Measurements from ENCODE around the gene SLC9A3.

SLC9A3 gene

DNA sequence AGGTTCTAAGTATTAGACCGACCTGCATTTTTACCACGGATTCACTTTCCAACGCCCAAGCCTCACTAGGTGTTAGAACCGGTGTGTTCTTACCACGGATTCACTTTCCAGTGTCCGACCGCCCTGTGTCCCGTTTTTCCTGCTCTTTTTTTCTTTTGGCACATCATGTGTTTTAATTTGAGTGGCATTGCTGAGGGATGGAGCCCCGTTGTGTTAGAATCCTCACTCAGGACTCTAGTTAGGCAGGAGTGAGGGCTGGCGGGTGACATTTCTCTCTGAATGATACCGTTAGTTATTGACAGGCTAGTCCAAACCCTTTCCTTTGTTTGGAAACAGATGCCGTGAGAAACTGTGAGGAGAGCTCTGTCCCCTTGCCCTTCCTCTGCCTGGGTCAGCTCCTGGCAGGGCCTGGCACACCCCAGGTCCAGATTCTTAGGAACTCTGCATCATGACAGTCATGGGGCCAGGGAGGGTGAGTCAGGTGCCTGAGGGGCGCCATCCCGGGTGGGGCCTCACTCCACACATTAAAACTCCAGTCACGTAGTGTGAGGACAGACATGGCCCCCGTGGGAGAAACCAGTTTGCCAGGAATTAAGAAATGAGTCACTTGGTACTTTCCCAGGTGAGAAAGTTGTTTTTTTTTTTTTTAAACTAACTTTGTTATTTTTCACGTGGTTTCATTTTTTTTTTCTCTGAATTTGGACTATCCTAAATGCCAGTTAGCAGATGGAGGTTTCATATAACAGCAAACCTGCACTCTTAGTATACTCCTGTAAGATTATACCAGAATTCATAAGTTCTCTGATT lies 65.5 kb downstream of the SLC9A3 start:
- DNase-seq (ENCODE audit: low read depth in 2 of 2): peak; percentile 69 to 70

DNA sequence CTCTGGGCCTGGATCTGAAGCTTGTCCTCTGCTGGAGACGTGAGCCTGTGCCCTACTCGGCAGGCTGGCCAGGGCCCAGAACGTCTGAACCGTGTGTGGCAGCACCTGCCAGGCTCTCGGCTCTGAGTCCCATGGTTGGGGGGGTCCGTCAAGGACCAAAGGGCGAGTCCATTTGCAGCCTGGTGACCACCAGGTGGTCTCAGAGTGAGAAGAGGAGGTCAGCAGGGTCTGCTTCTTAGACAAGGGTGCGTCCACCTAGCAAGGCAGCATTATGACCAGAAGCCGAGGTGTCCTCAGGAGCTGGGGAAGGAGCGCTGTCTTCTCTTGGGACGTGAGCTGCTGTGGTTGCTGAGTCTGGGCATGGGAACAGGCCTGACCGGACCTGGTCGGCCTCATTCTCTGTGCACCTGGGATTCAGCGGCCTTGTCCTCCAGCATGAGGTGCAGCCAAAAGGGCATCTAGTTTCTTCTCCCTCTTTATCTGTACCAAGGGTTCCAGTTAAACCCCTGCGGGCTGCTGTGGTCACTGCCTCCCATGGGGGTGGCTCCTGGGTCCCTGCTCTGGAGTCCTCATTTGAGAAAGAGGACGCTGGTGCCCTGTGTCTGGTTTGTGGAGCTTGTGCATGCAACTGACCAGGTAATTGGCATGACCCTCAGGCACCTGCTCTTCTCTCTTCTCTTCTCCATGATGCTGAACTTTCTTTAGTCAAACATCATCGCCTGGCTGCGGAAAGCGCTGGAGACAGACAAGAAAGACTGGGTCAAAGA lies 66.9 kb downstream of the SLC9A3 start:
- DNase-seq (ENCODE audit: low read depth in 2 of 2): no peak

DNA sequence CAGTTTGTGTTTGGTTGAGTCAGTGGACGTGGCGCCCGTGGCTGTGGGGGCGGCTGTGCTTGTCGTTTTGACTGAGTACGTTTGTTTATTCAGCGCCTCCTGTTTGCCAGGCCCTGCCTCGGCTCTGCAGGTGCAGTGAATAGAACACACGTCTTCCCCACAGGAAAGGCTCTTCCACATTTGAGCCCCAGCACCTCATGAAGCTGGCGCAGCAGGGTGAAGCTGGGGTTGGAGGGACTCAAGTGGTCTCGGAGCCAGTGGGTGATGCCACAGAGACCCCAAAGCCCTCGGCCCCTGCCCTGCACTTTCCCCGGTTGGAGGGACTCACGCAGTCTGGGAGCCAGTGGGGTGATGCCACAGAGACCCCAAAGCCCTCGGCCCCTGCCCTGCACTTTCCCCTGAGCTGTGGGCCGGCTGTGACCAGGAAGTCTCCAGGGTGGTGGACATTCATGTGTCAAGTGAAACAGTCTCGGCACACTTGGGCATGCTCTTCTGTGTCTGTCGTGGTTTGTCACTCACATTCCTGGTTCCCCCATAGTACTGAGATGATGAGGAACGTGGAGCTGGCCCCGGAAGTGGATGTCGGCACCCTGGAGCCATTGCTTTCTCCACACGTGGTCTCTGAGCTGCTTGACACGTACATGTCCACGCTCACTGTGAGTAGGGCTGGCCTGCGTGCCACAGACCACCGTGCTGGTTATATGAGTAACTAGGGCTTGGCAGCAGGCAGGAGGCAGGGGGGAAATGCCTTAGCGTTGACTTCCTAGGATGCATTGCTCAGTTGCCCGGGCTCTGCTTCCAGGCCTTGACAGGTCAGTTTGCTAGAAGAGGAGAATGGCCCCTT lies 67.7 kb downstream of the SLC9A3 start:
- DNase-seq (ENCODE audit: low read depth in 2 of 2): no peak

DNA sequence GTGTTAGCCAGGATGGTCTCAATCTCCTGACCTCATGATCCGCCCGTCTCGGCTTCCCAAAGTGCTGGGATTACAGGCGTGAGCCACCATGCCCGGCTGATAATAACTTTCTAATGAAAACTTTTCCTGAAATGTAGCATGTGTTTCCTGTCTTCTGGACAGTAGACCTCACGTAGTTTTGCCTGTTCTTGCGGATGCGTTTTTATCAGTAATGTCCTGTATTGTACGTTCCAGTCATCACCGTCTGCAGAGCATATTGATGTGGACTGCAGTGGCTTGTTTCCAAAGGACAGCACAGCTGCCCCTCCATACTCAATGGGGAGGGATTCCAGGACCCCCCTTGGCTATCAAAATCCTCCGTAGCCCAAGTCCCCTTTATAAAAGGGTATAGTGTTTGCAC lies 68.4 kb downstream of the SLC9A3 start:
- DNase-seq (ENCODE audit: low read depth in 2 of 2): no peak

- DNase-seq (ENCODE audit: low read depth in 2 of 2): no peak
Measured at GRCh38 chr5:454936-455335, 69.3 kb downstream of the SLC9A3 start.

GRCh38 chr5:453725-454481 lies 70.3 kb downstream of the SLC9A3 start:
- DNase-seq (ENCODE audit: low read depth in 2 of 2): no peak

DNA sequence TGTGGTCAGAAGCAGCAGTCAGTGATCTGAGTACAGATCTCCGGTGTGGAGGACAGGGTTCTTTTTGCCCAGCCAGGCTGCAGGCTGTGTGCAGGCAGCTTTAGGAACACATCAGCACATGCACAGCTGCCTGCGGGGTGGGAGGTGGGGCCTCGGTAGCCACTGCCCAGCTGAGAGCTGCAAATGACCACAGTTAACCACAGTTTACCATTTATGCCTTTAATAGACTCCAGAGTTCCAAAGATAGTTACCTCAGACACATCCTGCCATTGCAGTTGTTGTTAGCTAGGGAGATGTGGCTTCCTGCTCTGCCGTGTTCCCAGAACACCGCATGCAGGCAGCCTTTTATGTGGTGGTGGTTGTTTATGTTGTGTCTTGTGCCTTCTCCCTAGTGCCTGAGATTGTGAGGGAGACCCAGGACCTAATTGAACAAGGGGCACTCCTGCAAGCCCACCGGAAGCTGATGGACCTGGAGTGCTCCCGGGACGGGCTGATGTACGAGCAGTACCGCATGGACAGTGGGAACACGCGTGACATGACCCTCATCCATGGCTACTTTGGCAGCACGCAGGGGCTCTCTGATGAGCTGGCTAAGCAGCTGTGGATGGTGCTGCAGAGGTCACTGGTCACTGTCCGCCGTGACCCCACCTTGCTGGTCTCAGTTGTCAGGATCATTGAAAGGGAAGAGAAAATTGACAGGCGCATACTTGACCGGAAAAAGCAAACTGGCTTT lies 71.1 kb downstream of the SLC9A3 start:
- DNase-seq (ENCODE audit: low read depth in 2 of 2): no peak

DNA sequence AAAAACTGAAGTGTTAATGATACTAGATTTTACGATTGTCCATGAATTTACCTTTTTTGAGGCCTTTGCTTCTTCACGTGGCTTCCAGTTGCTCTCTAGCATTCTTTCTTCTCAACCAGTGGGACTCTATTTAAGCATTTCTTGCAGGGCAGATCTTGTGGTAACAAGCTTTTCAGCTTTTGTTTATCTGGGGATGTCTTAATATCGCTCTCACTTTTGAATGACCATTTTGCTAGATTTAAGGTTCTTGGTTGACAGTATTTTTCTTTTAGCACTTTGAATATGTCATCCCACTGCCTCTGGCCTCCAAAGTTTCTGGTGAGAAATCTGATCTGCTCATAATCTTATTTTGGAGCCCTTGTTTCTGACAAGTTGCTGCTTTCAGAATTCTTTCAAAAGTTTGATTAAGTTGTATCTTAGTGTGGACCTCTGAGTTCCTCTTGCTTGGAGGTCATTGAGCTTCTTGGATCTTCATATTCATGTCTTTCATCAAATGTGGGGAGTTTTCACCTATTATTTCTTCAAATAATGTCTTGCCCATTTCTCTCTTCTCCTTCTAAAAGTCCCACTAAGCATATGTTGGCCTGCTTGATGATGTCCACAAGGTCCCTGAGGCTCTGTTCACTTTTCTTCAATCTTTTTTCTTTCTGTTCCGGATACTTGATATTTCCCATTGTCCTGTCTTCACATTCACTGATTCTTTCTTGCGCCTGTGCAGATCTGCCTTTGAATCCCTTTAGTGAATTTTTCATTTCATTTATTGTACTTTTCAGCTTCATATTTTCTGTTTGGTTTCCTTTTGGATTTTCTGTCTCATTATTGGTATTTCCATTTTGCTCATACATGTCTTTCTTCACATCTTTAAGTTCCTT lies 72.4 kb downstream of the SLC9A3 start:
- DNase-seq (ENCODE audit: low read depth in 2 of 2): no peak

DNA sequence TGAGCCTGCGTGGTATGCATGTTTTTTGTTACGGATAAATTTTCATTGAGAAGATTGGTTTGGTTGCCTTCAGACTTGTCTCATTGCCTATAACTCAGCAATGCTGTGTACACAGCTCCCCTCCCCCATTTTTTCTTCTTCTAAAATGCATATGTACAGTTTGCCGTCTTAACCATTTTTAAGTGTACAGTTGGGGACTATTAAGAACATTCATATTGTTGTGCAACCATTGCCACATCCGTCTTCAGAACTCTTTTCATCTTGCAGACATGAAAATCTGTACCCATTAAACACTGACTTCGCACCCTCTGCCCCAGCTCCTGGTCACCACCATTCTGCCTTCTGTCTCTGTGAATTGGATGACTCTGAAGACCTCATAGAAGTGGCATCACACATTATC lies 75.1 kb downstream of the SLC9A3 start:
- no peak for DNase-seq (ENCODE audit: low read depth in 2 of 2)

GRCh38 chr5:448766-449090 lies 75.5 kb downstream of the SLC9A3 start:
- DNase-seq (ENCODE audit: low read depth in 2 of 2): no peak

DNA sequence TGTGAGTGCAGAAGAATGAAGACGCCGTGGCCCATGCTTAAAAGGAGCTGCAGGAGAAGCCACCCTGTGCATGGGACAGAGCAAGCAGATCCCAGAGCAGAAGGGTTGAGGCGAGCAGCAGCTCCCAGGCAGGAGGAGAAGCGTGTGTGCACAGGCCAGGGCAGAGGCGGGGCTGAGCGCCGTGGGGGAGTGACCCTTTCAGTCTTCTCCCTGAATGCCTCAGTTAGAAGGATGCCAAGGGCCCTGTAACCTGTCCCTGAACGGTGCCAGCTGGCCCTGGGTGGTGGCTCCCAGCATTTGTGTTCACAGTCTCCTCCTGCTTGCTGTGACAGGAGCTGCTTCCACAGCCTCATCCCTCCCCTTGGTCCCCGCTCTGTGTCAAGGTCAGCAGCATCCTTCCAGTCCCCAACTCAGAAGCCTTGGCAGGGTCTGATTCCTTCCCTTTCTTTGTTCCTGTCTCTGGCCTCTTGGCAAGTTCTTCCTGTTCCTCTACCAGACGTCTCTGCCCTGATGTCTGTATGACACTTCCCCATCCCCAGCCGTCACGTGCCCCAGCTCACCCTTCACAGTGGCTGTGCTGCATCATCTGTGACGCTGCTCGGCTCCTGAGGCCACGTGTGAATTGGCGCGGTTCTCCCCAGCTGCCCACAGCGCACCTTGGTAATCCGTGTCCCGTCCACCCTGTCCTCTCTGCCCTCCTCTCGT lies 76.0 kb downstream of the SLC9A3 start:
- no peak for DNase-seq (ENCODE audit: low read depth in 2 of 2)

GRCh38 chr5:447501-447900 lies 76.7 kb downstream of the SLC9A3 start:
- no peak for DNase-seq (ENCODE audit: low read depth in 2 of 2)

DNA sequence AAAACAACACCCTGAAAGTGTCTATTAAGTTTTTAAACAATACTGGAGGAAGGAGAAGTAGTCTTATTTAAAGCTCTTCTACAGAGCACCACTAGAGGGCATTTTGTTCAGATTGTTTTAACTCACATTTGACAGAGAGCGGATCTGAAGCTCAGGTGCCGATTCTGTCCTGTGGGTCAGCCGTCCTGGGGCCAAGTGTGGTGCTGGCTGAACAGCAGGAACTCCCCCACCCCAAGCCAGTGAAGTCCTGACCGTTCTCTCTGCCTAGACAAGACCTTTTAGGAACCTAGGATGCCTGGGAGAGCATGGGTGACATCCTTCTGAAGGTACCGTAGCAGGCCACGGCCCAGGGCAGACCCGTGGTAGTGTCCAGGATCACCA lies 77.4 kb downstream of the SLC9A3 start:
- no peak for DNase-seq (ENCODE audit: low read depth in 2 of 2)

DNA sequence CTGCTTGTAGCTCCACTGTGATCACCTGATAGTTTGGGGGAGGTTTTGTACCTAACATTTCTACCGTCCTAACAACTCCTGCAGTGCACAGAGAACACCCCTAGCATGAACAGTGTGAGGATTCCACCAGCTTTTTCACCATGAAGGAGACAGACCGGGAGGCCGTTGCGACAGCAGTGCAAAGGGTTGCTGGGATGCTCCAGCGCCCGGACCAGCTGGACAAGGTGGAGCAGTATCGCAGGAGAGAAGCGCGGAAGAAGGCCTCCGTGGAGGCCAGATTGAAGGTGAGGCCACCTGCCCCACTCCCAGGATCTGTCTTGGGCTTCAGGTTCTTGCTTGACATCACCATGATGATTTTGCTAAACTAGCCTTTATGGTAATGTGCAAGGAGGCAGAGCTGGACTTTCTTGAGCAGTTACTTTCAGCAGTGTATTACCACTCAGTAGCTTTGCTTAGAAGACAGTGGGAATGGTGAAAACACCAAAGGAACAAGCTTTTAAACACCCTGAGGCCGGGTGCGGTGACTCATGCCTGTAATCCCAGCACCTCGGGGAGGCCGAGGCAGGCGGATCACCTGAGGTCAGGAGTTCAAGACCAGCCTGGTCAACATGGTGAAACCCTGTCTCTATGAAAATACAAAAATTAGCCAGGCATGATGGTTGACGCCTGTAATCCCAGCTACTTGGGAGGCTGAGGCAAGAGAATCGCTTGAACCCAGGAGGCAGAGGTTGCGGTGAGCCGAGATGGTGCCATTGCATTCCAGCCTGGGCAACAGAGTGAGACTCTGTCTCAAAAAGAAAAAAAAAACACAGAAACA lies 78.0 kb downstream of the SLC9A3 start:
- no peak for DNase-seq (ENCODE audit: low read depth in 2 of 2)

GRCh38 chr5:445591-445990 lies 78.7 kb downstream of the SLC9A3 start:
- no peak for DNase-seq (ENCODE audit: low read depth in 2 of 2)

GRCh38 chr5:444226-444625 lies 80.0 kb downstream of the SLC9A3 start:
- DNase-seq (ENCODE audit: low read depth in 2 of 2): no peak

GRCh38 chr5:443239-444151 lies 80.8 kb downstream of the SLC9A3 start:
- no peak for DNase-seq (ENCODE audit: low read depth in 2 of 2)
